ENCODE results near the gene SMURF1.

- TF ChIP-seq RAD21 (IDR thresholded peaks at IDR 0.05 in 1 of 2, conservative IDR thresholded peaks at IDR 0.05 in 1 of 2; ENCODE audit: low read depth in 2 of 2, low read length in 2 of 2): no peak
- TF ChIP-seq, protein P1, sequence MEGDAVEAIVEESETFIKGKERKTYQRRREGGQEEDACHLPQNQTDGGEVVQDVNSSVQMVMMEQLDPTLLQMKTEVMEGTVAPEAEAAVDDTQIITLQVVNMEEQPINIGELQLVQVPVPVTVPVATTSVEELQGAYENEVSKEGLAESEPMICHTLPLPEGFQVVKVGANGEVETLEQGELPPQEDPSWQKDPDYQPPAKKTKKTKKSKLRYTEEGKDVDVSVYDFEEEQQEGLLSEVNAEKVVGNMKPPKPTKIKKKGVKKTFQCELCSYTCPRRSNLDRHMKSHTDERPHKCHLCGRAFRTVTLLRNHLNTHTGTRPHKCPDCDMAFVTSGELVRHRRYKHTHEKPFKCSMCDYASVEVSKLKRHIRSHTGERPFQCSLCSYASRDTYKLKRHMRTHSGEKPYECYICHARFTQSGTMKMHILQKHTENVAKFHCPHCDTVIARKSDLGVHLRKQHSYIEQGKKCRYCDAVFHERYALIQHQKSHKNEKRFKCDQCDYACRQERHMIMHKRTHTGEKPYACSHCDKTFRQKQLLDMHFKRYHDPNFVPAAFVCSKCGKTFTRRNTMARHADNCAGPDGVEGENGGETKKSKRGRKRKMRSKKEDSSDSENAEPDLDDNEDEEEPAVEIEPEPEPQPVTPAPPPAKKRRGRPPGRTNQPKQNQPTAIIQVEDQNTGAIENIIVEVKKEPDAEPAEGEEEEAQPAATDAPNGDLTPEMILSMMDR (IDR thresholded peaks at IDR 0.05; ENCODE audit: control extremely low read depth in 1 of 3, insufficient read depth in 1 of 3, low read depth in 1 of 3, low read length in 3 of 3): no peak
- TF ChIP-seq CHD2 (IDR thresholded peaks at IDR 0.05; ENCODE audit: low read length): no peak
- TF ChIP-seq POLR2A (IDR thresholded peaks at IDR 0.05; ENCODE audit: control extremely low read depth in 1 of 2, low read depth in 2 of 2, low read length in 2 of 2): no peak
- no peak for TF ChIP-seq TAF1 (IDR thresholded peaks at IDR 0.05; ENCODE audit: low read depth, low read length)
- no peak for TF ChIP-seq SIX5 (IDR thresholded peaks at IDR 0.05; ENCODE audit: low read depth, low read length)
- TF ChIP-seq TCF12 (IDR thresholded peaks at IDR 0.05; ENCODE audit: low read depth, low read length): no peak
- no peak for TF ChIP-seq GABPA (IDR thresholded peaks at IDR 0.05; ENCODE audit: borderline replicate concordance, insufficient read depth, low read length)
- no peak for TF ChIP-seq KDM5A (IDR thresholded peaks at IDR 0.05; ENCODE audit: low read length)
Measured at GRCh38 chr7:98995523-98996149, 148.3 kb downstream of the SMURF1 start.

Measured in H1 (cell line).